ENCODE data around the gene SLC39A11. TPM values are rescaled to one million over a fixed set of nuclear protein-coding genes. Genes with fewer than 3 reads are reported as not detected.

Gene SLC39A11
- total and polyA plus RNA-seq, 2 of the 13 experiments (the other 11 are each of a cell fraction or from before 2014, with no cell fraction given), result 17.2 to 31.5 TPM

GRCh38 chr17:72631949-72632684 lies 460.4 kb downstream of the SLC39A11 start (continued):
- TF ChIP-seq ZNF446 (CRISPR knock-in tag; IDR thresholded peaks at IDR 0.05) (no peak), SKIL (CRISPR knock-in tag; IDR thresholded peaks at IDR 0.05; ENCODE audit: borderline replicate concordance) (peak; percentile 100), HNRNPH1 (optimal IDR thresholded peaks at IDR 0.05; ENCODE audit: low read depth, low read length) (no peak), RORA (CRISPR knock-in tag; IDR thresholded peaks at IDR 0.05) (no peak), CBX2 (IDR thresholded peaks at IDR 0.05; ENCODE audit: low read depth, low read length) (no peak), CBX2 (CRISPR knock-in tag; IDR thresholded peaks at IDR 0.05; ENCODE audit: low read depth) (no peak), FOXK2 (IDR thresholded peaks at IDR 0.05) (no peak), CCDC6 (CRISPR knock-in tag; IDR thresholded peaks at IDR 0.05) (peak; percentile 86), NR0B2 (CRISPR knock-in tag; IDR thresholded peaks at IDR 0.05) (no peak), MAZ (IDR thresholded peaks at IDR 0.05; ENCODE audit: borderline replicate concordance, low read depth, low read length) (peak; percentile 81), MAZ (CRISPR knock-in tag; IDR thresholded peaks at IDR 0.05; ENCODE audit: low read depth) (peak; percentile 94), POLR2A (IDR thresholded peaks at IDR 0.05; ENCODE audit: insufficient read depth in 1 of 2, low read depth in 2 of 2, low read length in 2 of 2) (peak; percentile 49 to 74; a peak in 3 of 4 replicates), ZNF354B (CRISPR knock-in tag; IDR thresholded peaks at IDR 0.05) (no peak), KDM3A (CRISPR knock-in tag; IDR thresholded peaks at IDR 0.05; ENCODE audit: low read depth) (peak; percentile 99), ZNF883 (CRISPR knock-in tag; IDR thresholded peaks at IDR 0.05; ENCODE audit: not compliant biosample characterization) (peak; percentile 82), NFKBIZ (CRISPR knock-in tag; IDR thresholded peaks at IDR 0.05) (peak; percentile 96), ZNF431 (CRISPR knock-in tag; IDR thresholded peaks at IDR 0.05; ENCODE audit: borderline replicate concordance, low read depth) (peak; percentile 91), STAT6 (CRISPR knock-in tag; IDR thresholded peaks at IDR 0.05; ENCODE audit: borderline replicate concordance) (no peak), ASH2L (IDR thresholded peaks at IDR 0.05; ENCODE audit: insufficient read length, low read depth, low read length) (peak; percentile 45), HDAC6 (IDR thresholded peaks at IDR 0.05; ENCODE audit: low read depth, low read length) (no peak)
- TF ChIP-seq, protein P1, sequence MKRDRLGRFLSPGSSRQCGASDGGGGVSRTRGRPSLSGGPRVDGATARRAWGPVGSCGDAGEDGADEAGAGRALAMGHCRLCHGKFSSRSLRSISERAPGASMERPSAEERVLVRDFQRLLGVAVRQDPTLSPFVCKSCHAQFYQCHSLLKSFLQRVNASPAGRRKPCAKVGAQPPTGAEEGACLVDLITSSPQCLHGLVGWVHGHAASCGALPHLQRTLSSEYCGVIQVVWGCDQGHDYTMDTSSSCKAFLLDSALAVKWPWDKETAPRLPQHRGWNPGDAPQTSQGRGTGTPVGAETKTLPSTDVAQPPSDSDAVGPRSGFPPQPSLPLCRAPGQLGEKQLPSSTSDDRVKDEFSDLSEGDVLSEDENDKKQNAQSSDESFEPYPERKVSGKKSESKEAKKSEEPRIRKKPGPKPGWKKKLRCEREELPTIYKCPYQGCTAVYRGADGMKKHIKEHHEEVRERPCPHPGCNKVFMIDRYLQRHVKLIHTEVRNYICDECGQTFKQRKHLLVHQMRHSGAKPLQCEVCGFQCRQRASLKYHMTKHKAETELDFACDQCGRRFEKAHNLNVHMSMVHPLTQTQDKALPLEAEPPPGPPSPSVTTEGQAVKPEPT (CRISPR knock-in tag; IDR thresholded peaks at IDR 0.05; ENCODE audit: low read depth), result no peak
- TF ChIP-seq, protein P2, sequence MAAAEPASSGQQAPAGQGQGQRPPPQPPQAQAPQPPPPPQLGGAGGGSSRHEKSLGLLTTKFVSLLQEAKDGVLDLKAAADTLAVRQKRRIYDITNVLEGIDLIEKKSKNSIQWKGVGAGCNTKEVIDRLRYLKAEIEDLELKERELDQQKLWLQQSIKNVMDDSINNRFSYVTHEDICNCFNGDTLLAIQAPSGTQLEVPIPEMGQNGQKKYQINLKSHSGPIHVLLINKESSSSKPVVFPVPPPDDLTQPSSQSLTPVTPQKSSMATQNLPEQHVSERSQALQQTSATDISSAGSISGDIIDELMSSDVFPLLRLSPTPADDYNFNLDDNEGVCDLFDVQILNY (CRISPR knock-in tag; conservative IDR thresholded peaks at IDR 0.05), result no peak

Data from HepG2 (cell line).